ENCODE results near the gene RRP15. TPM values are rescaled to one million over a fixed set of nuclear protein-coding genes. Genes with fewer than 3 reads are reported as not detected.

The RRP15 gene
- total and polyA plus RNA-seq, 9 of the 15 experiments (the other 6 are each of a cell fraction or from before 2014, with no cell fraction given) = 9.5 to 58.1 (median 29.3) TPM

DNA sequence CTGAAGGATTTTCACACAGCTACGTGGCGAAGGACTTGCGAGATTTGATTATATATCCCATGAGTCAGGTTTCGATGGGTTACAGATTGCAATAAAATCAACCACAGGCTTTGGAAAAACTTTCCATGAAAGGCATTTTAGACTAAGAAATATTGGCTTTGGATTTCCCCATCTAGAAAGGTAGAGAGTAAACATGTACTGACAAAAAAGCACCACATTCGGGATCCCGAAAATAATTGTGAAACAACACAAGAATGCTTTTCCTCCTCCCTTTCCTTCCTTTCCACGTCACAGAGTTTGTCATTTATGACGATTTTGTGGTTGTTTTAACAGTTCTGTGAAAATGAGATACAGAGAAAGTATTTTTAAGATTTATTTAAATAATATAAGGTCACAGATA lies 98.6 kb downstream of the RRP15 start (continued):
- no peak for TF ChIP-seq MGA (IDR thresholded peaks at IDR 0.05)

Measured in K562 (cell line).